ENCODE measurements around the gene SPATC1L. TPM values are rescaled to one million over a fixed set of nuclear protein-coding genes. Genes with fewer than 3 reads are reported as not detected.

Gene SPATC1L
- total and polyA plus RNA-seq, 2 of the 8 experiments (the other 6 are each of a cell fraction or from before 2014, with no cell fraction given): 24.9 to 50.0 TPM

GRCh38 chr21:46145840-46146691 is 38.2 kb downstream of the SPATC1L start (continued):
- no peak for TF ChIP-seq MAFK (IDR thresholded peaks at IDR 0.05; ENCODE audit: low read depth, low read length)
- no peak for TF ChIP-seq TCF12 (IDR thresholded peaks at IDR 0.05; ENCODE audit: low read depth, low read length)
- no peak for TF ChIP-seq KDM1A (IDR thresholded peaks at IDR 0.05; ENCODE audit: borderline replicate concordance, low read length)
